Gastroesophageal sphincter (tissue), 3 donors: Measurements from ENCODE around the gene PLXNA2.

Source experiments
- CTCF ChIP-seq, 4 experiments: fragments of 200-600 bp in 2 of 4; fragments of 450-650 bp in 2 of 4; sonication (generic) in 1 of 4; IDR thresholded peaks; one replicate each; pipeline ENCODE4 v1.5.1; 2017 to 2019; ENCODE audit warnings: antibody characterized with exemption in 4 of 4, mild to moderate bottlenecking in 2 of 4, moderate library complexity in 2 of 4
- EP300 ChIP-seq: sonication (generic); formaldehyde crosslinking; IDR thresholded peaks from one replicate; pipeline ENCODE4 v1.6.1; 2017; ENCODE audit warnings: antibody characterized with exemption, mild to moderate bottlenecking
- POLR2A ChIP-seq, 2 donors: fragments of 450-650 bp; IDR thresholded peaks; one replicate each; pipeline ENCODE4 v1.6.1; 2017; ENCODE audit warnings: antibody characterized with exemption in 2 of 2, mild to moderate bottlenecking in 2 of 2, moderate library complexity in 1 of 2
- POLR2AphosphoS5 ChIP-seq: sonication (generic); formaldehyde crosslinking; IDR thresholded peaks from one replicate; pipeline ENCODE4 v1.6.1; 2017; ENCODE audit warnings: antibody characterized with exemption

- TF ChIP-seq CTCF (IDR thresholded peaks at IDR 0.05) (no peak), POLR2AphosphoS5 (no peak), EP300 (no peak), POLR2A (IDR thresholded peaks at IDR 0.05) (no peak)
Observed at GRCh38 chr1:208034135-208034534, 210.0 kb downstream of the PLXNA2 start.
